ENCODE data around the gene RBMS1. TPM values are rescaled to one million over a fixed set of nuclear protein-coding genes. Genes with fewer than 3 reads are reported as not detected.

Gene RBMS1
- total RNA-seq, 1 donor from 2014 or later = 148 TPM

DNA sequence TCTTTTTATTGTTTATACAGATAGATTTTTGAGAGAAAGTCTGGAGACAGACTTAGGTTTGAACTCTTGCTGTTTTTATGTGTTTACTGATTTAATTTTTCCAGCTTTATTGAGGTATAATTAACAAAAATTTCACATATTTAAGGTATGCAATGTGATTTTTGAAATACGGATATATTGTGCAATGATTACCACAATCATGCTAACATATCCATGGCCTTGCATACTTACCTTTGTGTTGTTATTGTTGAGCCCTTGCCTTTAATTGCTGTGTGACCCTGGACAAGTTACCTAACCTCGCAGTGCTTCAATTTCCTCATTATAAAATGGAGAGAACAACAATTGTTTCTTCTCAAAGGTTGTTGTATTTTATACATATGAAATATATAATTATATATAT is 13.9 kb upstream of the RBMS1 start:
- Mint-ChIP-seq H3K9me3 (ENCODE audit: unreplicated experiment) (no peaks in the 10 kb centered on the region), H3K36me3 (ENCODE audit: low read depth, unreplicated experiment) (no peaks in the 10 kb centered on the region), H3K4me1 (ENCODE audit: low read depth, unreplicated experiment) (peaks cover 4% of the 10 kb centered on the region), H3K27me3 (ENCODE audit: low read depth, unreplicated experiment) (no peaks in the 10 kb centered on the region), H3K27ac (ENCODE audit: unreplicated experiment) (no peak overlapping the region), H3K4me3 (ENCODE audit: unreplicated experiment) (no peak overlapping the region)
- Histone ChIP-seq H3K4me3 (ENCODE audit: insufficient read depth, low read depth, low read length) (no peak overlapping the region), H3K36me3 (ENCODE audit: insufficient read depth, low read length) (no peaks in the 10 kb centered on the region), H3K9ac (ENCODE audit: low read length) (no peak overlapping the region), H3K79me2 (ENCODE audit: insufficient read depth, low read length) (no peaks in the 10 kb centered on the region), H3K4me2 (ENCODE audit: low read length) (no peak overlapping the region), H3K4me1 (ENCODE audit: insufficient read depth, low read length) (no peaks in the 10 kb centered on the region), H4K20me1 (ENCODE audit: insufficient read depth, low read length) (no peaks in the 10 kb centered on the region), H3K27me3 (ENCODE audit: insufficient read depth, low read length) (no peaks in the 10 kb centered on the region), H2AFZ (ENCODE audit: low read depth, low read length) (no peak overlapping the region), H3K27ac (ENCODE audit: low read depth, low read length) (no peak overlapping the region), H3K9me3 (ENCODE audit: insufficient read depth, low read depth, low read length) (no peaks in the 10 kb centered on the region)
- FAIRE-seq (peak; percentile 43), DNase-seq (ENCODE audit: low read depth) (no peak)
- TF ChIP-seq, protein P1, sequence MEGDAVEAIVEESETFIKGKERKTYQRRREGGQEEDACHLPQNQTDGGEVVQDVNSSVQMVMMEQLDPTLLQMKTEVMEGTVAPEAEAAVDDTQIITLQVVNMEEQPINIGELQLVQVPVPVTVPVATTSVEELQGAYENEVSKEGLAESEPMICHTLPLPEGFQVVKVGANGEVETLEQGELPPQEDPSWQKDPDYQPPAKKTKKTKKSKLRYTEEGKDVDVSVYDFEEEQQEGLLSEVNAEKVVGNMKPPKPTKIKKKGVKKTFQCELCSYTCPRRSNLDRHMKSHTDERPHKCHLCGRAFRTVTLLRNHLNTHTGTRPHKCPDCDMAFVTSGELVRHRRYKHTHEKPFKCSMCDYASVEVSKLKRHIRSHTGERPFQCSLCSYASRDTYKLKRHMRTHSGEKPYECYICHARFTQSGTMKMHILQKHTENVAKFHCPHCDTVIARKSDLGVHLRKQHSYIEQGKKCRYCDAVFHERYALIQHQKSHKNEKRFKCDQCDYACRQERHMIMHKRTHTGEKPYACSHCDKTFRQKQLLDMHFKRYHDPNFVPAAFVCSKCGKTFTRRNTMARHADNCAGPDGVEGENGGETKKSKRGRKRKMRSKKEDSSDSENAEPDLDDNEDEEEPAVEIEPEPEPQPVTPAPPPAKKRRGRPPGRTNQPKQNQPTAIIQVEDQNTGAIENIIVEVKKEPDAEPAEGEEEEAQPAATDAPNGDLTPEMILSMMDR (IDR thresholded peaks at IDR 0.05; ENCODE audit: insufficient read depth, low read depth, low read length) = no peak
- TF ChIP-seq EZH2 (IDR thresholded peaks at IDR 0.05; ENCODE audit: insufficient read depth, low read length) = no peak

DNA sequence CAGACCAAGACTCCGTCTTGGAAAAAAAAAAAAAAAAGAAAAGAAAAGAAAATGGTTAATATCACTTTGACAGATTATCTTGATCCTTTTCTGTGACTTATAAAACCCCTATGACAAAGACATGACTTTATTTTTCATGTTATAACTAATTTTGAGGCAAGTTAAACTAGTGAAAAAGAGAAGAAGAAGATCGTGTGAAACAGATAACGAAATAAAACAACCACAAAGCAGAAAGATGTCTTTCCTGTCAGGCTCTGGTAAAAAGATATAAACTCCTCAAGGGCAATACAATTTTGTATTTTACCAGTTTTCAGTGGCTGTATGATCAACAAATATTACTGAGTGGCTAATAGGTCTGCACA is 13.4 kb upstream of the RBMS1 start:
- H3K36me3 Mint-ChIP-seq (ENCODE audit: low read depth, unreplicated experiment) = no peaks in the 10 kb centered on the region
- no peak overlapping the region for H2AFZ ChIP-seq (ENCODE audit: low read depth, low read length)
- H3K4me3 ChIP-seq (ENCODE audit: insufficient read depth, low read depth, low read length) = no peak overlapping the region

DNA sequence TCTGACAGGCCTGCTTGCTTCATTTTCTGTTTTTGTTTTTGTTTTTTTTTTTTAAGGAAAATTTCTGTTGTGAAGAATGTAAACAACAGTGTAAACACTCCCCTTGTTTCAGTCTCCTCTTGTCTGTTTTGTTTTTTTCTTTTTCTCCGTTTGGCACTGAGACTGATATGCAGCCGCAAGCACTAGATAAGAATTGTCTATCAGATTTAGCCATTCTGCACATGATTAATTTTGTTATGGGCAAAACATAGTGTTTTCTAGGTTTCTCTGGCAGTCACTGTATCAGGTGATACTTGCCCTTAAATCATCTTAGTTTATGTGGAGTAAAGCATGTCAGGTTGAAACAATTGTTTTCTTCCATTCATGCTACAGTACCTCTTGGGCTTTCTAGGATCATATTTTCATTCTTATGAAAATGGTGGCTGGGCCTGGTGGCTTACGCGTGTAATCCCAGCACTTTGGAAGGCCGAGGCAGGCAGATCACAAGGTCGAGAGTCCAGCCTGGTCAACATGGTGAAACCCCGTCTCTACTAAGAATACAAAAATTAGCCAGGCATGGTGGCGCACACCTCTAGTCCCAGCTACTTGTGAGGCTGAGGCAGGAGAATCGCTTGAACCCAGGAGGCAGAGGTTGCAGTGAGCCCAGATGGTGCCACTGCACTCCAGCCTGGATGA is 12.9 kb upstream of the RBMS1 start:
- no peak for DNase-seq (ENCODE audit: low read depth)
- Histone ChIP-seq H3K36me3 (ENCODE audit: insufficient read depth, low read length) (no peaks in the 10 kb centered on the region), H3K27me3 (ENCODE audit: insufficient read depth, low read length) (no peaks in the 10 kb centered on the region), H3K4me1 (ENCODE audit: insufficient read depth, low read length) (no peaks in the 10 kb centered on the region), H3K79me2 (ENCODE audit: insufficient read depth, low read length) (no peaks in the 10 kb centered on the region), H3K9me3 (ENCODE audit: insufficient read depth, low read depth, low read length) (no peaks in the 10 kb centered on the region), H3K4me2 (ENCODE audit: low read length) (no peak overlapping the region), H3K9ac (ENCODE audit: low read length) (no peak overlapping the region), H3K4me3 (ENCODE audit: insufficient read depth, low read depth, low read length) (no peak overlapping the region), H3K27ac (ENCODE audit: low read depth, low read length) (no peak overlapping the region), H4K20me1 (ENCODE audit: insufficient read depth, low read length) (no peaks in the 10 kb centered on the region), H2AFZ (ENCODE audit: low read depth, low read length) (no peak overlapping the region)
- no peaks in the 10 kb centered on the region for H3K36me3 Mint-ChIP-seq (ENCODE audit: low read depth, unreplicated experiment)
- no peak overlapping the region for H3K27ac Mint-ChIP-seq (ENCODE audit: unreplicated experiment)
- peaks cover 2% of the 10 kb centered on the region for H3K9me3 Mint-ChIP-seq (ENCODE audit: unreplicated experiment)
- no peak for FAIRE-seq
- H3K4me3 Mint-ChIP-seq (ENCODE audit: unreplicated experiment) = no peak overlapping the region
- no peak for TF ChIP-seq EZH2 (IDR thresholded peaks at IDR 0.05; ENCODE audit: insufficient read depth, low read length)
- TF ChIP-seq, protein P1 (IDR thresholded peaks at IDR 0.05; ENCODE audit: insufficient read depth, low read depth, low read length) = no peak
- no peaks in the 10 kb centered on the region for H3K27me3 Mint-ChIP-seq (ENCODE audit: low read depth, unreplicated experiment)
- peaks cover 4% of the 10 kb centered on the region for H3K4me1 Mint-ChIP-seq (ENCODE audit: low read depth, unreplicated experiment)

More for the DNA sequence above, 13.4 kb upstream of the RBMS1 start:
- no peak overlapping the region for H3K9ac ChIP-seq (ENCODE audit: low read length)
- no peak for FAIRE-seq
- no peak overlapping the region for H3K4me3 Mint-ChIP-seq (ENCODE audit: unreplicated experiment)
- no peak overlapping the region for H3K27ac Mint-ChIP-seq (ENCODE audit: unreplicated experiment)
- H4K20me1 ChIP-seq (ENCODE audit: insufficient read depth, low read length) = no peaks in the 10 kb centered on the region
- no peak overlapping the region for H3K27ac ChIP-seq (ENCODE audit: low read depth, low read length)
- H3K36me3 ChIP-seq (ENCODE audit: insufficient read depth, low read length) = no peaks in the 10 kb centered on the region
- TF ChIP-seq, protein P1 (IDR thresholded peaks at IDR 0.05; ENCODE audit: insufficient read depth, low read depth, low read length) = no peak
- TF ChIP-seq EZH2 (IDR thresholded peaks at IDR 0.05; ENCODE audit: insufficient read depth, low read length) = no peak
- H3K9me3 Mint-ChIP-seq (ENCODE audit: unreplicated experiment) = no peaks in the 10 kb centered on the region
- no peaks in the 10 kb centered on the region for H3K27me3 ChIP-seq (ENCODE audit: insufficient read depth, low read length)
- no peaks in the 10 kb centered on the region for H3K79me2 ChIP-seq (ENCODE audit: insufficient read depth, low read length)
- no peaks in the 10 kb centered on the region for H3K9me3 ChIP-seq (ENCODE audit: insufficient read depth, low read depth, low read length)
- no peak for DNase-seq (ENCODE audit: low read depth)
- H3K27me3 Mint-ChIP-seq (ENCODE audit: low read depth, unreplicated experiment) = no peaks in the 10 kb centered on the region
- no peaks in the 10 kb centered on the region for H3K4me1 ChIP-seq (ENCODE audit: insufficient read depth, low read length)
- H3K4me2 ChIP-seq (ENCODE audit: low read length) = no peak overlapping the region
- H3K4me1 Mint-ChIP-seq (ENCODE audit: low read depth, unreplicated experiment) = peaks cover 4% of the 10 kb centered on the region
